HG03378 (cell line): ENCODE data around the gene CORO2A.
"Not testable (repeated sequence)": the region's sequence is repeated elsewhere in the genome, so short reads cannot be mapped to it uniquely, and the experiment has no call there.

ENCODE experiments used
- ATAC-seq: cut with Tn5 transposase; IDR thresholded peaks from one replicate; pipeline ENCODE4 v1.9.1; 2021; ENCODE audit warnings: mild to moderate bottlenecking, moderate library complexity; ENCODE audit not compliant: unreplicated experiment

The CORO2A gene

DNA sequence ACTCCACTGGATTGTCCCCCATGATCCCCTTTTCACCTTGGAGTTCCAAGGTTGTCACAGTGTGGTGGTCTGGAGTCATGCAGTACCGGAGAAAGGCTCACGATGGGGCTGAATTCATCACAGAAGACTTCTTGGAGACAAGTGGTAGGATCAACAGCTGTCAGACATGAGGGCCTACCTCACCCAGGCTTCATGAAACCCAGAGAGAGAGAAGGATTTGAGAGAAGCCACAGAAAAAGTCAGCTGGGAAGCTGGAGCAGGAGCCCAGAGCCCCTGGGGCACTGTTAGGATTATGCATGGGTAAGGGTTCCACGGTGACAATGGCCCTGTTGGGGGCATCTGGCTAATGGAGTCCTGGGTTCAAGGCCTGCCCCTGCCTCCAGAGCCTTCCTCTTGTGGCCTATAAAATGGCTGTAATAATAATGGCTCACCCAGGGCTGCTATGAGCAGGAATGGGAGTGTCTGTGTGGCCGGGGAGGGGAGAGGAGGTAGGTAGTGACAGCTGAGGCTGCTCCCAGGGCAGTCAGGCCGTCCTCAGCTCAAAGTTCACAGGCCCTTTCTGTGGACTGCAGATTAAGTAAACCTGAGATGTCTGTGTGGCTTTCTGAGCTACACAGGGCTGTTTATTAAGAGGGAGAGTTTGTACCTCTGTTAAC lies 74.3 kb downstream of the CORO2A start:
- ATAC-seq: peak; percentile 56

GRCh38 chr9:98117097-98117496 lies 75.3 kb downstream of the CORO2A start:
- not testable (repeated sequence) for ATAC-seq

DNA sequence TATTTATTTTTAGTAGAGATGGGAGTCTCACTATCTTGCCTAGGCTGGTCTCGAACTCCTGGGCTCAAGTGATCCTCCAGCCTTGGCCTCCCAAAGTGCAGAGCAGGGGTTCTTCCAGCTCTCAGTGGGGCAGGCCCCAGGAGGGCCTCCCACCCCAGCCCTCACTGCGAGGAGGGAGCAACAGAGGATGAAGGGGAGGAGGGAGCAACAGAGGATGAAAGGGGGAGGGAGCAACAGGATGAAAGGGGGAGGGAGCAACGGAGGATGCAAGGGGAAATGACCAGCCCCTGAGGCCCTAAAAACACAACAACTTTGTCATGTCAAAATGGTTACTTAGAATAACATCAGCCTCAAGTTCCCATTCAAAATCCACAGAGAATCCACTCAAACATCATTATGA lies 83.4 kb downstream of the CORO2A start:
- no peak for ATAC-seq

DNA sequence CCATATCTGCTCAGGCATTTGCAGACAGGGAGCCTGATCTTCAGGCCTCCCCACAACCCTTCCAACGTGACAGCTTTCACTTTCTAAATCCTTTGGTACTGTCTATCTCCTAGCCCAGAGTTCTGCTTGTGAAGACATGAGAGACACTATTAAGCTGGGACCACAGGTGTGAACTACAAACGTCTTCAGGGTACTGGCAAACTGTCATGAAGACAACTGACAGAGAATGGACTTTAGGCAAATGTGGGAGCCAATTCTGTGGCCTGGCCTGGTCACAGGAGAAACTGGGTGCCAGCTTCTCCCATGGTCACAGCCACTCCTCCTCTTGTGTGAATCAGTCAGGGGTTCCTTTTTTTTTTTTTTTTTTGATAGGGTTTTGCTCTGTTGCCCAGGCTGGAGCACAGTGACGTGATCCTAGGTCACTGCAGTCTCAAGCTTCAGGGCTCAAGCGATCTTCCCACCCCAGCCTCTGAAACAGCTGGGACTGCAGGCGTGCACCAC lies 83.9 kb downstream of the CORO2A start:
- ATAC-seq: peak; percentile 78

DNA sequence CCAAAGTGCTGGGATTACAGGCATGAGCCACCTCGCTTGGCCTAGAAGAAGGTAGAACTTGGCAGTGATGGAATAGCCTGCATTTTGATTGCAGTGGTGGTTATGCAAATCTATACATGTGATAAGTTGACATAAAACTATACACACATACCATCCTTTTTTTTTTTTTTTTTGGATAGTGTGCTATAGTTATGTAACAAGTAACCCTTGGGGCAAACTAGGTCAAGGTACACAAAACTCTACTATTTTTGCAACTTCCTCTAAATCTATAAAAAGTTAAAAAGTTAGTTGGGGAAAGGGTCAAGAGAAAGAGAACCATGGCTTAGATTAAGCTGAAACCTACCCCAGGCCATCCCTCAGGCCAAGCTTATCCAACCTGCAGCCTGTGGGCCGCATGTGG lies 84.5 kb downstream of the CORO2A start:
- no peak for ATAC-seq

DNA sequence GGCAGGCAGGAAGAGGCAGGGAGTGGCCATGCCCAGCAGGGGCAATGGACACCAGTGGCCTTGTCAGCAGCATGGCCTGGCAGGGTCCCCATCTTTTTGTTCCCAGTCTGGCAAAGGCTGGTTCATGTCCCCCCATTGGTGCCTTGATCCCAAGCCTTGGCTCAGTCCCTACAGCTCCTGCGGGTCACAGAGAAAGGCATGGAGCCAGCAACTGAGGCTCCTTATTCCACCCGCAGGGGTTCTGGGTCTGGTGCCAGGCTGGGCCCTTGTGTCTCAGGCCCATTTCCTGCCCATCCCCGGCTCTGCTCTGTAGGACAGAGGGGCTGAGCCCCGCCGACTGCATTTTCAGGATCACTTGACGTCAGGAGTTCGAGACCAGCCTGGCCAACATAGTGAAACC lies 87.4 kb downstream of the CORO2A start:
- no peak for ATAC-seq

DNA sequence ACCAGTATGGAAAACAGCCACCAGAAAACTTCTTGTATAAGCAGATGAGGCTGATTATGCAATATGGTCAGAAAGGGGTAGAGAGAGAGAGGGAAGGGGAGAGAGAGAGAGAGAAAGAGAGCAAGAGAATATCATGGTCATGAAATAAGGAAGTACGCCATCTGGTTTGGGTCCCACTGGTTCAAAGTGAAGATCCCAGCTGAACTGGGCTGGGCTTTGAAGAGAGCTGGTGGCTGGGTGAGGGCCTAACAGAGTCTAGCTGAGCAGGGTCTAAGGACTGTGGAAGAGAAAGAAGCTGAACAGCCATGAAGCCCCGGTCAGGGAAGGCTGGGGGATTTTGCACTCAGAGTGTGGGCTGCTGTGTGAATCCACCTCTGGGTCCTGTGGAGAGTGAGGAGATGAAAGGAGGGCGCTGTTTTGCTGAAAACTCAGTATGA lies 88.0 kb downstream of the CORO2A start:
- ATAC-seq: no peak

- peak; percentile 95 for ATAC-seq
Measured at GRCh38 chr9:98101868-98102273, 90.6 kb downstream of the CORO2A start.

- ATAC-seq: no peak
Measured at GRCh38 chr9:98101416-98101815, 91.0 kb downstream of the CORO2A start.

DNA sequence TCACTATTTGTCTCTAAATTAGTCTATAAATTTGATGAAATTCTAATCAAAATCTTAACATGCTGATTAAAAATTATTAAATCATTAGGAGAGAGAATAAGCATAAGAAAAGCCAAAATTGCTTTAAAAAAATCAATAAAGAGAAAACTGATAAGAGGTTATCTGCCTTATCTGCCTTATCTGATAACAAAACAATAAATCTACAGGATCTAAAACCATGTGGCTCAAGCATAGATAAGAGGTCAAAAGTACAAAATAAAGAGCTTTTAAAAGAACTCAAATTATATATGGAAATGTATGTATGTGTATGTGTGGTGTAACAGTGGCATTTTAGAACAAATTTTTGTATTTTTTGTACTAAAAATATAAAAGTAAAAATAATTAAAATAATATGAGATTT lies 92.0 kb downstream of the CORO2A start:
- ATAC-seq: no peak

GRCh38 chr9:98099898-98100297 lies 92.5 kb downstream of the CORO2A start:
- ATAC-seq: no peak

DNA sequence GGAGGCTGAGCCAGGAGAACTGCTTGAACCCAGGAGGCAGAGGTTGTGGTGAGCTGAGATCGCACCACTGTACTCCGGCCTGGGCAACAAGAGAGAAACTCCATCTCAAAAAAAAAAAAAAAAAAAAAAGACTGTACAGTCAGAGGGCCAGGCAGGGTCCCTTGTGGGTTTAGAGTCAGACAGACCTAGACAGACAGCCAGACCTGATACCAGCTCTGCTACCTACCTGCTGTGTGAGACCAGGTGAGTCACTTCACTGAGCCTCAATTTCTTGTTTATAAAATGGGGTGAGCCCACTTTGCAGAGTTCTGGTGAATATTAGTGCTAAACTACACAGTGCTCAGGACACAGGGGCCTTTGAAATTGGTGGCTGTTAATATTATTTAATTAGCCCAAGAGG lies 93.1 kb downstream of the CORO2A start:
- no peak for ATAC-seq

DNA sequence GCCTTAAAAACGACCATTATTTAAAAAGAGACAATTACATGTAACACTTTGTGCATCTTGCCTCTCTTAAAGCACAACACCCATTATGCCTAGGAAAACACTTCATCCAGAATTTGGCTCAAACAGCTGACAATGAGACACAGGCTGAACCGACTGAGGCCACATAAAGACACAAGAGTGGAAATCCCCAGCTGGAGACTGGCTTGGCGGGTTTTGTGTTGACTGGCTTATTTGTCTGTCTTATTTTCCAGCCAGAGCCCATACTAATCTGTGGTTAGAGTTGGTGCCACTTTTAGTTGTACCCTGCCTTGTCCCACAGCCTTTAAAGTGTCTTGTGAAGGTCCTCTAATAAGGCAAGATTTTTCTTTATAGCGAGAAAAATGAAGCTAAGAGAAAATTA lies 94.6 kb downstream of the CORO2A start:
- no peak for ATAC-seq

DNA sequence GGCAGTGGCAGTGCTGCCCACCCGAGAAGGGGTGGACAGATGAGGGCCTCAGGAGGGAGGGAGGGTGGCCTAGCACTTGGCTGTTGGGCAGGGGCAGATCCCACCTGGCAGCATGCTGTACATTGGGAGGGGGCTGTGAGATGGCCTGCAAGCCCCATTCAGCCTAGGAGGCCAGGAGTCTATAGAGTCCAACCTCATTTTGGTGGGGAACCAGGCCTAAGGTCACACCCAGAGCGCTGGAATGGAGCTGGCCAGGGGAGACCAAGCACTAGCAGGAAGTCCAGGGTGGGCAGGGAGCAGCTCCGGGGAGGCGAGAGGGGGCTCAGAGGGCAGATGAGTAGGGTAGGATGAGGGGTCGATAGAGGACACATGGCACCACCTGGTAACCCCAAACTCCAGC lies 96.3 kb downstream of the CORO2A start:
- no peak for ATAC-seq

DNA sequence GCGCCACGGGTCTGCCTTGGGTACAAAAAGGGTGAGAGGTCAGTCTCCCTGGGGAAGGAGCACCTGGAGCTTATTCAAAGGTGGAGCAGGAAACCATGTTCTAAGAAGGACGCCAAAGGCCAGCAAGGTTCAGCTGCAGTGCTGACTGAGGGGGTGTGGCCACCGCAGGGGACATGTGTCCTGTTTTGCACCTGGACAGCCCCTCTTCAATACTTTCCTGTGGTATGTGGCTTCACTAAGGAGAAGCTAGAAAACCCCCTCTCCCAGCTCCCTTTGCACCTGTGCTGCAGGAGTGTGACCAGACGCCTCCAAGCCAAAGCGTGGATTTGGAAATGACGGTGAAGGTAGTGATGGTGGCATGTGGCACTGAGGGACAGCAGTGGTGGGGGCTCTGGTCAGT lies 97.0 kb downstream of the CORO2A start:
- no peak for ATAC-seq

DNA sequence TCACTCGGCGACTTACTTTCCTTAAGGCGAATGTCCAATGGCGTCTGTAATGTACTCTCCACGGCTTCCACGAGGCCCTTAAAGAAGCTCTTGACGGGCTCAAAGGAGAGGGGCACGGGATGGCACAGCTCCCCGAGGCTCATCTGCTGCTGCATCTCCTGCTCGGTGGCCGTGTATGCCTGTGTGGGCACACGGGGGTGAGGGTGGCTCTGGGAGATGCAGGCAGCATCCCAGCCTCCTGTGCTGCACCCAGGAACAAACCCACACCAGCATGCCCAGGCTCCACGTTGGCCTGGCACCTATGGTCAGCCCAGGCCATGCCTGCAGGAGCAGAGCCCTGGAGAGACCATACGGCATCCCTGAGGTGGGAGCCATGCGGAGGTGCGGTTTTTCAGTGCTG lies 97.6 kb downstream of the CORO2A start:
- no peak for ATAC-seq

DNA sequence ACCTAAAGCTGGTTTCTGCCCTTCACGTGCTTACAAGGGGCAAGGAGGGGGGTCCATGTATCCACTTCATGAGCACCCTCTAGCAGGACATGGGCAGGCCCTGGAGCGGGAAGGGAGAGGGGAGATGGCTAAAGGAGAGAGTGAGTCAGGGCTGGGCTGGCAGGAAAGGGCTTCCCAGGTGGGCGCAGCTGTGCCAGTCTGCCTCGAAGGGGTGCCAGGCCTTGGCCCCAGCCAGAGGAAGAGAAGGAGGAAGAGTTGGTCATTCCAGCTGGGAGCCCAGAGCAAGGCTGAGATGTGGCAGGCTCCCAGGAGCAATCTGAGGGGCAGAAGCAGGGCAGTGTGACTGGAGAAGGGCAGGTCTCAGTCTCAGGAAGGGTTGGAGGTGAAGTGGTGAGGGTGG lies 98.1 kb downstream of the CORO2A start:
- ATAC-seq: no peak

DNA sequence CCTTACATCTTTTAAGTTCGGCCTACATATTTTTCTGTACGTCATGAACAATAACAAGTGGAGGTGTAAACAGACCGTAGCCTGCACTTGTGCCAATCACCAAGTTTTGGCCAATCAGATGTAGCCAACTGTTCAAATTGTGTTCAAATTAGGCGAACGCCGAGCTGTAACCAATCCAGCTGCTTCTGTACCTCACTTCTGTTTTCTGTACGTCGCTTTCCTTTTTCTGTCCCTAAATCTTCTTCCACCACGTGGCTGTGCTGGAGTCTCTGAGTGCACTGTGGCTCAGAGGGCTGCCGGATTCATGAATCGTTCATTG lies 99.9 kb downstream of the CORO2A start:
- ATAC-seq: no peak

- ATAC-seq: no peak
Measured at GRCh38 chr9:98091735-98092612, 100.5 kb downstream of the CORO2A start.

GRCh38 chr9:98090674-98091073 lies 101.8 kb downstream of the CORO2A start:
- not testable (repeated sequence) for ATAC-seq

DNA sequence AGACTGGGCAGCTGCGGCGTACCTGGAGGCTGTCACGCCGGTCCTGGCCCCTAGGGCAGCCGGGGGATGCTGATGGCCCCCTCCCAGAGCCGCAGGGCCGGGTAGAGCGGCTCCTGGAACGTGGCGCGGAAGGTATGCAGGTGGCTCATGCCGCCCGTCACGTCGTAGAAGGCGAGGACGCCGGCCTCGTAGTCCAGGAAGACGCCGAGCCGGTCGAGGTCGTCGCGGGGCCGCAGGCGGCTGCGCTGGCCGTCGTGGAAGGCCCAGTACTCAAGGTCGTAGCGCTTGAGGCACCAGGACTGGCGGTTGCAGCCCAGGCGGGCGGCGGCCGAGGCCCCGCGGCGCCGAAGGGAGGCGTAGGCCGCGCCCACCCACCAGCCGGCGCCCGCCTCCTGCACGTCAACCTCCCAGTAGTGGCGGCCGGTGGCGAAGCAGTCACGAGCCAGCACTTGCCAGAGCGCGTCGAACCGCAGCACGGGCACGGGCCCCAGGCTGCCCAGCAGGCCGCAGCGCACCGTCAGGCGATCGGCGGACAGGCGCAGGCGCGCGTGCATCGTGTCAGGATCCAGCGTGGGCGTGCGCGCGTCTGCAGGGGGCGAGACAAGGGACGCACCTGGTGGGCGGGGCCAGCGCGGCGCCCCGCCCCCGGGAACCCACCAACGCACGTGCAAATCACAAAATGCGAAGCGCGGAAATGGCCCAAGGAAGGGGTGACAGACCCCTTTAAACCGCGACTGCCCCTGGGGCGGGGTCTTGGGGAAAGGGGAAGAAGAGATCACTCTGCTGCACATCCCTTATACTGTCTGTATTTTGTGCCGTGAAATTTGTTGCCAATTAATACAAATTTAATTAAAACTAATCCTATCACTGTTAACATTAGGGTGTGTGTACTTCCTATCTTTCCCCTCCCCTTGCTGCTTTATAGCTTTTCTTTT lies 104.8 kb downstream of the CORO2A start:
- ATAC-seq: no peak
